Left cardiac atrium (tissue), 4 donors: ENCODE measurements around the gene ST7. TPM values are rescaled to one million over a fixed set of nuclear protein-coding genes. Genes with fewer than 3 reads are reported as not detected.
"Not testable (repeated sequence)": the region's sequence is repeated elsewhere in the genome, so short reads cannot be mapped to it uniquely, and the experiment has no call there.

Source experiments
- ATAC-seq, 2 donors: fragments of 200-7000 bp; cut with Tn5 transposase; one replicate each; pipeline ENCODE4 v1.9.1; 2020; ENCODE audit warnings: mild to moderate bottlenecking in 2 of 2, moderate library complexity in 2 of 2
- DNase-seq: peaks from one replicate; pipeline ENCODE4 v3.0.0-alpha.2; 2020
- intact Hi-C, 2 donors: fragments of 100-400 bp; cut with DNase I; formaldehyde crosslinking; loops; one replicate each; pipeline versions ENCODE4 v1.14.1 to v1.15.1; 2022 to 2023
- total RNA-seq, 2 donors: library from RNA; stranded (reverse); fragmentation: NEBNext Ultra II Directional; extraction: Animal tissue kit (Norgen Biotek cat#: 25700); gene quantifications; one replicate each; pipeline ENCODE4 v1.2.1, GENCODE V29; 2021
- donor health status: DM: no; HTN: yes; CAD: no.
- donor health status: DM: no; HTN: yes; CAD: no; lungs with severe emphysema.
- donor health status: DM: yes; HTN: yes; CAD: no.
- donor health status: Dilated cardiomyopathy.

The ST7 gene
- total RNA-seq, 2 donors from 2014 or later, result 27.5 to 33.1 TPM

DNA sequence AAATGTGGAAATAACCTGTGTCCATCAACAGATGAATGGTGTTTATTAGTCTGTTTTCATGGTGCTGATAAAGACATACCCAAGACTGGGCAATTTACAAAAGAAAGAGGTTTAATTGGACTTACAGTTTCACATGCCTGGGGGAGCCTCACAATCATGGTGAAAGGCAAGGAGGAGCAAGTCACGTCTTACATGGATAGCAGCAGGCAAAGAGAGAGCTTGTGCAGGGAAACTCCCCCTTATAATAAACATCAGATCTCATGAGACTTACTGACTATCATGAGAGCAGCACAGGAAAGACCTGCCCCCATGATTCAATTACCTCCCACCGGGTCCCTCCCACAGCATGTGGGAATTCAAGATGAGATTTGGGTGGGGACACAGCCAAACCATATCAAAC lies 292.4 kb downstream of the ST7 start:
- DNase-seq, intact Hi-C loops, ATAC-seq: not testable (repeated sequence)

DNA sequence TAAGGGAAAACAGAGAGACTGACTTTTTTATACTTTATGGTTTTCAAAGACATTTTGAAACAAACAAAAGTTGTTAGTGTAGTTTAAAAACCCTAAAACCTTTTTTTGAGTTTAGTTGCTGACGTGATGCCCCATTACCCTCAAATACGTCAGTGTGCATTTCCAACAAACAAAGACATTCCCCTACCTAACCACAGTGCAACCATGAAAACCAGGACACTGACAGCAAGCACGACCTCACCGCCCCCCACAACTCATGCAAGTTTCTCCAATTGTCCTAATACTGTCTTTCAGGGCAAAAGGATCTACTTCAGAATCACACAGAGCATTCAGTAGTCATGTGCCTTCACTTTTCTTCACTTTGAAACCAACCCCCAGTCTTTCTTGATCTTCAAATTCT lies 294.5 kb downstream of the ST7 start:
- ATAC-seq (no peak), DNase-seq (no peak)
- intact Hi-C loops, result no loop called here

DNA sequence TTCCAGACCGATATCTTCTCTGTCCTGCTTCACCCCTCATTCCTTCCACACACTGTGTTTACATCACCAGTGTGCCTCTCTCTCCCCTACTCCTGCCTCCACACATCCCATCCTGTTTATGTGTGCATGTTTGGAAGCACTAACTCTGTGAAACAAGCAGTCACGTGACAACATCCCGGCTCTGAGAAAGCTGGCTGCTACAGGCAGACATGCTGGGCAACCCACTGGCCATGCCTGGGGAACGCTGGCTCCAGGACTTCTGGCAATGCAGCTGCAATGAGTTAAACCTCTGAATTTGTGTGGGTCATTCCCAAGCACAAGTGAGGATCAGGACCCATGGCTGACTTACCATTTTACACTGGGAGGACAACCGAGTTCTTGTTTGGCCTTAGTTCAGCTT lies 295.5 kb downstream of the ST7 start:
- no peak for DNase-seq
- no peak for ATAC-seq
- intact Hi-C loops, result no loop called here

DNA sequence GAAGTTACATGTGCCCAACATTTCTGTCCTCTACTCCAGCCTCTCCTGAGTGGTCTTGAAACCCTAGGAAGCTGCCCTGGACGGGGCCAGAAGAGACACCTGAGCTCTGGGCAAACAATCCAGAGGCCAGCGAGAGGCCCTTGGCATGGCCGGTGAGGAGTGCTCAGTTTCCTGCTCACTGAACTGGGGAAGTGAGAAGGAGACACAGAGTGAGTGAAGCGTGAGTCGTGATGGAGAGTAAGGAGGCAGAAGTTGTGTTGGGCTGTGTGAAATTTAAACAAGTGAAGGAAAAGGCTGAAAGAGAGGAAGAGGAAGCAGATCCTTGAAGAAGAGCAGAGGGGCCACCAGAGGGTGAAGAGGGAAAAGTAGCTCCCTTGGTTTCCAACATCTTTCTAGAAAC lies 296.4 kb downstream of the ST7 start:
- intact Hi-C loops, result no loop called here
- no peak for DNase-seq
- no peak for ATAC-seq

DNA sequence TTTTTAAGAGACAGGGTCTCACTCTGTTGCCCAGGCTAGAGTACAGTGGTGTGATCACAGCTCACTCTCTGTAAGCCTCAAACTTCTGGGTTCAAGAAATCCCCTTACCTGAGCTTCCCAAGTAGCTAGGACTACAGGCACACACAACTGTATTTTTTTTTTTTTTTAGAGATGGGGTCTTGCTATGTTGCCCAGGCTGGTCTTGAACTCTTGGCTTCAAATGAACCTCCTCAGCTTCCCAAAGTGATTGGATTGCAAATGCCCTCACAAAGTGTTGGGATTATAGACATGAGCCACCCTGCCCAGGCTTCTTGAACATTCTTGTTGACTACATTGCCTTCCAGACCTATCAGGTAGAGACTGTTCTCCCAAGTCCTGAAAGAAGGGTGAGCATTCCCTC lies 296.9 kb downstream of the ST7 start:
- DNase-seq, result no peak
- intact Hi-C loops, result no loop called here
- no peak for ATAC-seq

DNA sequence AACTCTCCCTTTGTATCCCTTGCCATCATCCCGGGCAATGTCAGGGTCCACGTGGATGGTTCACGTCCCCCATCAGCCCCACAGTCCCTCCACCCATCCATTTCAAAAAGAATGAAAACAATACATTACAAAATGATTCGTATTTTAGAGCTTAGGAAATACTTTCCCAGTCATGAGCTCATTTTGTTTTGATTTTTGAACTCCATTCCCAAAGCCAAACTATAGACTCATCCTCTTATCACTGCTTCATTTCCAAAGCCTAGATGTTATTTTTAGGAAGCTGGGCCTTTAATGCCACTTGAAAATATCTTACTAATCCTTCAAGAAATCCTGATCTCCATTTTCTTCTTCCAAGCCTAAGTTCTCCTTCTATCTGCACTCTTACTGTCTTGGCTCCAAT lies 297.5 kb downstream of the ST7 start:
- intact Hi-C loops, result no loop called here
- DNase-seq (no peak), ATAC-seq (peak in 1 of 2 donors; percentile 47)

DNA sequence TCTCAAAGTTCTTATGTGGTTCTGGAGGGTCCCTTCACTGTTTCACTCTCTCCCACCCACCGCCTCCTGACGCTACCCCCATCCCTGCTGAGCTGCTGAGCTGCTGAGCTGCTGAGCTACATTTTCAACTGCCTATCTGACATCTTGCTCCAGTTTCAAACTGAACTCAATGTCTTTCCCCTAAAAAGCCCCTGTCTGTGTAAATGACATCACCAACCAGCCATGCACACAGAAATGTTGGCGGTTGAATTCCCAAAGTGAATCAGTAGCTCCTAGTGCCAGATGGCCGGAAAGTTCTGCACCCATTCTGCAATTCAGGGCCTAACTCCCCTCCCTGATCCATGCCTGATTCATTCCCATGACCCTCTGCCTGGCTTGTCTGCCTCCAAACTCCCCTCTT lies 298.4 kb downstream of the ST7 start:
- intact Hi-C loops, result no loop called here
- no peak for ATAC-seq
- DNase-seq, result no peak

DNA sequence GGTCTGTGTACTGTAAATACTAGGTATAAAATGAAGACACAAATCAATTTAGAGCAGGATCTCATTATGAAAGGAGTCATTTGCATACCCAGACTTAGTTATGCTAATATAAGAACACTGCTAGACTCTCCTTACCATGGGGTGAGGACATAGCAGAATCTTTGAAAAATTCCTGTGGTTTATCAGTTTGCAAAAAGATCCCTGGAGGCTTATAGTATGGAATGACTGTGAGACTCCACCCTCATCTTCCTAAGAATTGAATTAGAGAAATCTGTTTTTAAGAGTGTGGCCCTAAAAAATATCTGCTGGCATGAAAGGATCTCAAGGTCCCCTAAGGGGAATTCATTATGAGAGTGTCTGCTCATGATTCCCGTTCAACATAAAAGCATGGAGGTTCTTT lies 306.3 kb downstream of the ST7 start:
- no peak for ATAC-seq
- intact Hi-C loops, result no loop called here
- DNase-seq, result no peak

DNA sequence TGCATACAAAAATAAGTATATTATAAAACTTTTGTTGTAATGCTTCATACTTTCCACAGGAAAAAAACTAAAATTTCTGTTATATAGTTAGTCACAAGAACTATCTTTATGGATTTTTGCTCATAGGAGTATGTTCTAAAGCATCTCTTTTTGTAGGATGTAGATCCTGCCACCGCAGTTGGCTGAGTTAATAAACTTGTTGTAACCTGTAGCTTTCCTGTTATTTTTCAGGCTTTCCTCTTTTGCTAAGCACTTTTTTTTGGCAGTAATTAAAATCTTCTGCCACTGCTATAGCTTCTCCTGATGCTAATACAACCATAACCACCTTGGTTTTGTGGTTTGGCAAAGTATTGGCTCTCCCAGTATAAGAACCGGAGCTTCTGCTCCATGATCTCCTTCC lies 309.2 kb downstream of the ST7 start:
- intact Hi-C loops, result no loop called here
- DNase-seq, result no peak
- ATAC-seq, result no peak

DNA sequence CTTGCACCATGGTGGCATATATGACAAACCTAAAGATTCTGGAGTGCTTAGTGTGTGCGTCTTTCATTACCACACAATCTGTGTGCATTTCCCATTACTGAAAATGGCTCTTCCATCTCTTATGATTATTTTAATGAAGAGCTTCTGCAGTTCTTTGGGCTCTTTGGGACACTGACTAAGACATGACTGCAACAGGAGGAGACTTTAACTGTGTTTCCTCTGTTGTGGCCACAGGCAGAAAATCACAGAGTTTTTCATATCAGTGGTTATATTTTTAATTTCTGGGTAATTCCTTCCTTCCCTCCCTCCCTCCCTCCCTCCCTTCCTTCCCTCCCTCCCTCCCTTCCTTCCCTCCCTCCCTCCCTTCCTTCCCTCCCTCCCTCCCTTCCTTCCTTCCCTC lies 311.4 kb downstream of the ST7 start:
- ATAC-seq, result no peak
- intact Hi-C loops, result no loop called here

DNA sequence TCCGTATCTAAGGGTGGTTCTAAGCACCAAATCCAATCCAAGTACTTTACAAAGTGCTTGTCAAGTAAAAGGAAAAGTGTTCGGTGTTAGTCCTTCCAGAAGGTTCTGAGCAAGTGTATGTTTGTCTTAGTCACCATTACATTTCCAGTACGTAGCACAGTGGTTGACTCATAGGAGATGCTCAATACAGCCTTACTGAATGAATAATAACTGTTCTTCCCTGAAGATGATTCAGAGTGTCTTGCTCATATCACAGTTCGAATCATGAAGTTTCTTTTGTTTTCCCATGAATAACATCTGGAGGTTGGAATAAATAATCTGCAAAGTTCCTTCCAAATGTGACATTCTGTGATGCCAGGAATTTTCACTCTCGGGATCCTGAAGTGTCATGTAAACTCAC lies 316.1 kb downstream of the ST7 start:
- intact Hi-C loops, result no loop called here
- DNase-seq (no peak), ATAC-seq (peak in 1 of 2 donors; percentile 91)

More for the DNA sequence above, 311.4 kb downstream of the ST7 start:
- DNase-seq, result no peak

DNA sequence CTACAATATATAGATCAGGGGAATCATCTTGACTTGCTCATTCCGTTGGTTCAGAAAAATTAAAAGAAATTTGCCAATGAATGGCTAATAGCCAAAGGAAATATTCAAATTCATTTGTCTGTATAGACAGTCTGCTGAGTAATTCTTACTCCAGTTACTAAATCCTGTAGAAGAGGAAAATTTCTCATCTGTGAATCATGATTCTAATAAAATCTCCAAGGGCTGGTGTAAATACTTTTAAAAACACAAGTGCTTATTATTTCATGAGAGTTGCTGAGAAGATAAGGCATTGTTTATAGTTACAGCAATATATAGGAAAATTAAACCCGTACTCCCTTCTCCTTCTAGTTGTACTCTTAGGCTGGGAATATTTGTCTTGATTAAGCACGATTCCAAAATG lies 316.6 kb downstream of the ST7 start:
- peak in 1 of 2 donors; percentile 66 for ATAC-seq
- intact Hi-C loops, result no loop called here
- DNase-seq, result no peak

DNA sequence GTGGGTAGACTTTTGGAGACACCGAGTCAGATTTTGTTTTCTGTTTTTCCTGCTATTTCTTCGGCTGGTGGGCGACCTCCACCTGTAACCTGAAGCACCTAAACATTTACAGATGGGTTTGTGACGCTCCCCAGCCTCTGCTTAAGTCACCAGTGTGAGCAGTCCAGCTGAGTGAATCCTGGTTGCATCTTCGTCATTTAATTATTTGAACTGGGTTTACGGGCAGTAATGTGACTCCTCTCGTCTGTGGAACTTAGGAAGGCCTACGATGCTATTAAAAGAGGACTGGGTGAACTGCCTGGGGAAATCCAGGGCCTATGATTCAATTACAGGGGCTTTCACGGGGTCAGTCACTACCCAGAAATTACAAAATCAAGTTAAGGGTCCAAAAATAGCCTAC lies 317.1 kb downstream of the ST7 start:
- DNase-seq, result no peak
- no peak for ATAC-seq
- intact Hi-C loops, result no loop called here

DNA sequence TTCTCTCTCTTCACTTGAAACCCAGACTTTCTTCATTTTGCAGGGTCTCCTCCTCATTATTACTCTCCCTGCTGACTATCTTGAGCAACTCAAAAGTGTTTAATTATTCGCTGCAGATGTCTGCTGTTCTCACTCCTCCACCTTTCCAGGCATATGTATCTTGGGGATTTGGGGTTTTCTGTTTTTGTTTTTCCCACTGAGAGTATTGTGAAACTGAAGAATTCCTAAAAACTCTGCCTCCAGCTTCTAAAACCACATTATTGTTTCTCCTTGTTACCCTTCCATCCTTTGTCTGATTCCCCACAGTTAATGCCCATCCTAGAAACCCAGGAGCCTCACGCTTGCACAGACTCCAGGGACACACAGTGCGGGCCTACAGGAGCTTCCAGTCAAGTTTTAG lies 318.3 kb downstream of the ST7 start:
- intact Hi-C loops, result no loop called here
- ATAC-seq, result no peak
- DNase-seq, result no peak

DNA sequence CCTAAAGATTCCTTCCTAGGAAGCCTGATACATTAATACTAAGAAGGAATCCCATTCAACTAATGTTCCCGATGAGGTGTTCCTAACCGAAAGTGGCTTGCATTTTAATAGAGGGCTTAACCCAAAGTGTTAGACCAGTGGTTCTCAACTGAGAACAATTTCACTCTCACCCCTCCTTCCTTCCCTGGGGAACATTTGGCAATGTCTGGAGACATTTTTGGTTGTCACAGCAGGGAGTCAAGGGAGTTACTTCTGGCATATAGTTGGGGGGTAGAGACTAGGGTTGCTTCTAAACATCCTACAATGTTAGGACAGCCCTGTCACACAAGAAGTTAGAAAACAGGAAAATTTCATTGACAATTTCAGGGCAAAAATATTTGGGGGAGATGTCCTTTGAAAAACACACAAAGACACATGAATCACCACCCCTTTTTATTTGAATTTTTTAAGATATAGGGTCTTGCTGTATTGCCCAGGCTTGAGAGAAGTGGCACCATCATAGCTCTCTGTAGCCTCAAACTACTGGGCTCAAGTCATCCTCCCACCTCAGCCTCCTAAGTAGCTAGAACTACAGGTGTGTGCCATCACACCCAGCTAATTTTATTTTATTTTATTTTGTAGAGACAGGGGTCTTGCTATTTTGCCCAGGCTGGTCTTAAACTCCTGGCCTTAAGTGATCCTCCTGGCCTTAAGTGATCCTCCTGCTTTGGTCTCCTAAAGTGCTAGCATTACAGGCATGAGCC lies 318.9 kb downstream of the ST7 start:
- ATAC-seq (no peak), DNase-seq (no peak)
- intact Hi-C loops, result no loop called here

DNA sequence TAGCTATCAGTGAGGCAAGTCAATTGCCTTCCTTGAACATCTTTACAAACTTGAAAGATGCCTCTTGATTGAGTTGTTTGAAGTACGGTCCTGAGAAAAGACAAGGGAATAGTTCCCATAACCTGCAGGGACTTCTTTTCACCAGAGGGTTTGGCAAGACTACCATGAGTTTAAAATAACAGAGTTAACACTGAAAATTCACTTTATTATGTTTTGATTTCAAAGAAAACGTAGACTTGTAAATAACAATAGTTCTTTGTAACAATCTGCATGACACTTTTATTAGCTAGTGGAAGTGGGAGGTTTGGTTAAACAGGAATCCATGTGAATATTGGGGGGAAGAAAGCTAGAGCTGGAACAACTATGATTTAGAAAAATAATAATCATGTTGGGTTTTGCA lies 320.0 kb downstream of the ST7 start:
- intact Hi-C loops, result no loop called here
- no peak for ATAC-seq

DNA sequence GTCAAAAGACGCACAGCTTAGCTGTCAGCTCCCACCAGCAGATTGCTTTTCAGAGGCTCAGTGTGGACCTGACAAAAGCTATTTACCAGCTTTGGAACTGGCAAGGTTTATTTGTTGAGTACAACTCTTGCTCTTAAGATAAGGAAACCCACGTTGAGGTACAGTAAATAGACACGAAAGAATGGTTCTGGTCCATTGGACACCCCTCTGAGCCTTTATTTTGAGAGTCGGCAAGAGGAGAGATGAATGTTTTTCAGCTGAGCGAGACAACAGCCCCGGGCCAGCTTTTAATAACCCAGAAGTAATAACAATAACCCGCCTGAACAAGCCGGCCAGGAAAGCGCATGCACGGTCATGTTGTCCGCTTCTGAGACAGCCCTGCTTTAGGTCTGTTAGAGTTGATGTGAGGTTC lies 320.5 kb downstream of the ST7 start:
- DNase-seq, result no peak
- no peak for ATAC-seq
- intact Hi-C loops, result no loop called here

More for the DNA sequence above, 320.0 kb downstream of the ST7 start:
- DNase-seq, result no peak

DNA sequence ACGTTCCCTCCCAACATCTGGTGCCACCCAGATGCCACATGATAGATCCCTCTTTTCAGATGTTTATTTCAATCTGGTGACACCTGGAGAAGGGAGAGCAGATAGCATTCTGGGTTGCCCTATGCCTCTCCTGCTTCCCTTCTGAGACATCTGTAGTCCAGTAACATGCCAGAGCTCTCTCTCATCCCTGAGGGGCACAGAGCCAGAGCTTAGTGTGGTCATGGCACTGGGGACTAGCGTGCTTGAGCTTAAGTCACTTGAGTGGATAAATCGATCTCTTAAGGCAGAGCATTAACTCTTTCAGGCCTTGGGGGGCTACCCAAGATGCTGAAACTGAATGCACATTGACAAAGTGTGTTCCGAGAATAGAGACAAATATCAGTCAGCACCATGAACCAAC lies 321.6 kb downstream of the ST7 start:
- no peak for ATAC-seq
- intact Hi-C loops, result no loop called here

DNA sequence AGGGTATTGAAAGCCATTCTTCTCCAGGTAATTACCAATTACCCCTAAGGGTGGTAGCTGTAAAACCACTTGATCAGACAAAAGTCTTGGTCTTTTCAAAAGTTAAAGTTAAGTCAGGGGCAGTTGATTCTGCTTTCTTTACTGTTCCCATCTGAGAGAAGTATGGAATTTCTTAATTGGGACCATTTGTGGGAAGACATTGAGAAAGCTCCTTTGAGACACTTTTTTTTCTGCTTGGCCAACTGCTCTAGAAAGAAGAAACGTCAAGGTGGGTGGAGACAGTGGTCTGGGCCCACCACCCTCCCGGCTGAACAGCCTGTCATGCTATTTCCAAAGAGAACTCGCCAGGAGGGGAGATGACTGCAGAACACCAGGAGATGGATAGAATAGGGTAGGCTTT lies 324.3 kb downstream of the ST7 start:
- ATAC-seq (no peak), DNase-seq (no peak)
- intact Hi-C loops, result no loop called here

More for the DNA sequence above, 321.6 kb downstream of the ST7 start:
- no peak for DNase-seq

DNA sequence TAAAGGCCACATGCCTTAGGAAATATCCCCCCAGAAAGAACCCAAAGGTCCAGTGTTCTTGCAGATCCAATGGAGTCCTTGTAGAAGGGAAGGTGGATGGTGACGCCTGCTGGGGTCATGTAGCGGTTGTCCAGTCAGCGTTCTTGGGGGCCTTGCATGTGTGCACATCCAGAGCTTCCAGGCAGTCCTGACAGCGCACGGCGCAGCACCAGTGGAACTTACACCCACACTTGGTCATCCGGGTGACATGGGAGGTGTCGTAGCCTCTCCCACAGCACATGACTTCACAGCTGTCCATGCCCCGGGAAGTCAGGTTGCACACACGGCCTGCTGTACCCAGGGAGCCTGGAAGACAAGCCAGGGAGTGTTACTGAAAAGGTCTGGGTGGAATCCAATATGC lies 324.7 kb downstream of the ST7 start:
- ATAC-seq (no peak), DNase-seq (no peak)
- intact Hi-C loops, result no loop called here

DNA sequence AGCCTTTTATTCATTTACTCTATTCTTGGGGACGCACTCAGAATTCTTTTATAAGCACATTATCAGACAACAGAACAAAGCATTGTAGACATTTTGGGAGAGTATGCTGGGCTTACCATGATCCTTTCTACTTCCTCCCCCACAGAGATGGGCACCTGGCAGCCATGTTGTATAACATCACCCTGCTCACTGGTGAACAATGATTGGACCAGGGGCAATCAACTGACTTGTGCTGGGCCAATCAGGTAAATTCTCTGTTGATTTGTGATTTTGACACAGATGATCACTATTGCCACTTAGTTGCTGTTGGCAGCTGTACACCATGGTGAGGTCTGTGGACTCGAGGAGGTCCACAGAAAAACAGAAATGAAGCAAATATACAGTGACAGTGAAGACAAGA lies 325.9 kb downstream of the ST7 start:
- intact Hi-C loops, result no loop called here
- no peak for ATAC-seq
- DNase-seq, result no peak
